Tongue (tissue), 2 donors: Measurements from ENCODE around the gene BPNT1. TPM values are rescaled to one million over a fixed set of nuclear protein-coding genes. Genes with fewer than 3 reads are reported as not detected.

Experiments
- small RNA-seq: library from RNA; depleted of rRNA; stranded (forward); fragments of <200 nt; gene quantifications from one replicate; pipeline ENCODE3, GENCODE V24; 2014; ENCODE audit warnings: low replicate concordance
- total RNA-seq: library from RNA; depleted of rRNA; stranded (reverse); fragments of >200 nt; gene quantifications from one replicate; pipeline ENCODE4 v1.2.3, GENCODE V29; 2014

BPNT1 gene
- total RNA-seq, 1 donor from 2014 or later, result 20.3 TPM

Small RNAs within 50 kb of the gene (small RNA-seq; reads per million reads assigned to genes)
- gene MIR194-1 (0.06 reads per million), gene MIR215 (2.1 reads per million, percentile 90 among the genes with 10 or more reads in this experiment)

Other genes with a start within 250 kb of the BPNT1 start
- gene SLC30A10, start 161.2 kb downstream of the BPNT1 start, total RNA-seq, result 2.2 TPM
- 110 TPM for gene EPRS1, start 43.3 kb downstream of the BPNT1 start, total RNA-seq
- 89.8 TPM for gene IARS2, start 4.3 kb upstream of the BPNT1 start, total RNA-seq
- gene RAB3GAP2, start 182.7 kb upstream of the BPNT1 start, total RNA-seq, result 37.0 TPM